Activated B cell treated with CpG ODN at 0.5 μM for 24 hours (primary cell): ENCODE measurements around the gene FOCAD. TPM values are rescaled to one million over a fixed set of nuclear protein-coding genes. Genes with fewer than 3 reads are reported as not detected.
A peak's percentile ranks its signal among the peaks of the same experiment; 100 is the strongest.

Source experiments
- ATAC-seq: fragments of 200-7000 bp; cut with Tn5 transposase; one replicate; pipeline ENCODE4 v1.10.0; 2021; ENCODE audit warnings: low read depth, mild to moderate bottlenecking, moderate library complexity
- CTCF ChIA-PET: fragments of 350-600 bp; sonication (Branson Sonifier 250); formaldehyde crosslinking; loops from one replicate; lab custom pipeline; 2021; ENCODE audit warnings: antibody characterized with exemption; lab: Charles Lee
- POLR2A ChIA-PET: fragments of 350-600 bp; sonication (Branson Sonifier 250); formaldehyde crosslinking; loops from one replicate; lab custom pipeline; 2021; ENCODE audit warnings: antibody characterized with exemption; lab: Charles Lee
- DNase-seq: peaks from one replicate; pipeline ENCODE4 v3.0.0; 2022
- H3K27ac Mint-ChIP-seq: one replicate; pipeline ENCODE4 v1.8.0; 2020; ENCODE audit warnings: mixed read lengths
- H3K27me3 Mint-ChIP-seq: one replicate; pipeline ENCODE4 v1.8.0; 2021; ENCODE audit warnings: mixed read lengths
- H3K36me3 Mint-ChIP-seq: one replicate; pipeline ENCODE4 v1.8.0; 2021; ENCODE audit warnings: low read depth, mixed read lengths
- H3K4me1 Mint-ChIP-seq: one replicate; pipeline ENCODE4 v1.8.0; 2021; ENCODE audit warnings: mixed read lengths
- H3K4me3 Mint-ChIP-seq: one replicate; pipeline ENCODE4 v1.8.0; 2020; ENCODE audit warnings: mild to moderate bottlenecking, mixed read lengths
- H3K9me3 Mint-ChIP-seq: one replicate; pipeline ENCODE4 v1.8.0; 2020; ENCODE audit warnings: mixed read lengths
- CTCF ChIP-seq: fragments of 200-600 bp; IDR thresholded peaks from one replicate; pipeline ENCODE4 v1.8.0; 2022; ENCODE audit warnings: antibody characterized with exemption, mild to moderate bottlenecking
- intact Hi-C: fragments of 100-400 bp; cut with micrococcal nuclease; formaldehyde crosslinking; loops from one replicate; pipeline ENCODE4 v1.15.1; 2024
- total RNA-seq: library from RNA; stranded (reverse); gene quantifications from 2 replicates; pipeline ENCODE4 v1.2.3, GENCODE V29; 2022

Gene FOCAD
- total RNA-seq, 1 donor from 2014 or later = 11.7 TPM

DNA sequence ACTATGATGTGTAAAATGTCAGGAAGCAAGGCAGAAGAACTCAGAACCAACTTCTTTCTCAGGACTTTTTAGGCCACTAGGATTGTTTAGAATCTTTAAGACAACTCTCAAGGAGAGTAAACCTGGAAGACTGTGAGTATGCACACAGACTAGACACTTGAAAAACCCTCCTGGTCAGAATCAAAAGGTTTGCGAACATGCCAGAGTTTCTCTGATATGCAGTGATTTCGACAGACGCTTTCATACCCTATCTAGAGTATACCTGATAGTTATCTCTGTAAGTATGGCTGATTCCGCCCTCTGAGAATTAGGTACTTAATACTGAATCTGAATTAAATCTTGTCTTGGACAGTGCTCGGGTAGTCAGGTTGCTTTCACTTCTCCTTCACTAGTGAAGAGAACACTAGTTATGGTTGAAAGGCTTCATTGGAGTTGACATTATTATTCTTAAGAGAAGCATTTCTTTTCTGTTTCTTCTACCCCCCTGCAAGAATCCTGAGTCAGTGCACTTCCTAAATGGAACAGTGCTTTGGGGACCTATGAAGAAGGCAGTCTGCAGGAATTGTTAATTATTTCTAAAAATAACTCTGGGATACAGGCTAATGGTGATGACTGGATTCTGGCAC lies 189.3 kb downstream of the FOCAD start:
- CTCF ChIA-PET = interaction anchor here (1.9 kb wide), 1 partner anchor 11 kb away, joined by 5 read pairs; no protein-coding TSS in a partner anchor
- TF ChIP-seq CTCF = no peak
- no peak overlapping the region for H3K4me3 Mint-ChIP-seq
- DNase-seq (no peak), ATAC-seq (peak; percentile 40)
- POLR2A ChIA-PET = no interaction called here
- intact Hi-C loops = no loop called here
- no peaks in the 10 kb centered on the region for H3K9me3 Mint-ChIP-seq
- peaks cover 5% of the 10 kb centered on the region for H3K36me3 Mint-ChIP-seq
- no peaks in the 10 kb centered on the region for H3K27me3 Mint-ChIP-seq
- H3K27ac Mint-ChIP-seq = no peak overlapping the region
- peaks cover 18% of the 10 kb centered on the region for H3K4me1 Mint-ChIP-seq

DNA sequence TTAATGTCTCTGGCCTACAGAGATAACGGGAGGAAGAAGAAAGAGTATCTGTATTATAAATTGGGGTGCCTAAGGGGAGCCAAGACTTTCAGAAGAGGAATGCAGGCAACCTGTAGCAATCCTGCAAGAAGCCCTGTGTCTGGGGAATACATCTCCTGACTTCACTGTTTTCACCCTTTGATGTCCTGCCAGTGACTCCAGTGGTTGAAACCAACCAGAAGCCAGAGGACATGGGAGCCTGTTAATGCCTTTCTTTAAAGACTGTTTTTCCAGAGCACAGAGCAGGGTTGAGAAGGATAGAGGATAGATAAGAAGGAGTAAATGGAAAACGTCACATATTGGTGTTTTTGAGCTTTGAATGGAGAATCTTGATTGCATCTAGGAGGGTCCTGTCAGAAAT lies 196.2 kb downstream of the FOCAD start:
- no peak for TF ChIP-seq CTCF
- Mint-ChIP-seq H3K36me3 (peaks cover 5% of the 10 kb centered on the region), H3K27ac (no peak overlapping the region), H3K9me3 (no peaks in the 10 kb centered on the region), H3K4me1 (no peaks in the 10 kb centered on the region), H3K4me3 (no peak overlapping the region), H3K27me3 (no peaks in the 10 kb centered on the region)
- intact Hi-C loops = no loop called here
- ATAC-seq = no peak
- no peak for DNase-seq
- ChIA-PET CTCF (interaction anchor here (1.3 to 7.5 kb wide), 2 partner anchors 231 to 255 kb away, joined by 3 to 79 read pairs; no protein-coding TSS in a partner anchor), POLR2A (no interaction called here)

DNA sequence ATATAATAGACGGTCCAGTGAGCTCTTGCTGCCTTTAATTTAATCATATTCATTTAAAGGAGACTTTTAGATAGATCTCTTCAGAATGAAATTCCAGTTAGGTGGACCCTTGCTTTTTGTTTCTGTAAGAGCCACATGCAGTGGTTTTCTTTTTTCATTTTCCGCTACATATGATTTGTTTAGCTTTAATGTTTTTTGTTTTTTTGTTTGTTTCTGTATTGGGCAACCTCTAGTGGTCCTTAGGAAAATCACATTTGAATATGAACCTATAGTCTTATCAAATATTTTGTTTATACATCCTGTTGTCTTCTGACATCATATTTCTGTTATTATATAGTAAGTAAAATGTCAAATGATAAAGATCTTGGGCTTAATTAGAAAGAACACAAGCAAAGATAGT lies 196.6 kb downstream of the FOCAD start:
- DNase-seq (no peak), ATAC-seq (no peak)
- intact Hi-C loops = no loop called here
- H3K4me3 Mint-ChIP-seq = no peak overlapping the region
- H3K36me3 Mint-ChIP-seq = peaks cover 5% of the 10 kb centered on the region
- CTCF ChIA-PET = interaction anchor here (1.3 to 7.5 kb wide), 2 partner anchors 230 to 256 kb away, joined by 3 to 79 read pairs; no protein-coding TSS in a partner anchor
- POLR2A ChIA-PET = no interaction called here
- no peaks in the 10 kb centered on the region for H3K4me1 Mint-ChIP-seq
- no peak for TF ChIP-seq CTCF
- H3K27ac Mint-ChIP-seq = no peak overlapping the region
- no peaks in the 10 kb centered on the region for H3K27me3 Mint-ChIP-seq
- no peaks in the 10 kb centered on the region for H3K9me3 Mint-ChIP-seq

DNA sequence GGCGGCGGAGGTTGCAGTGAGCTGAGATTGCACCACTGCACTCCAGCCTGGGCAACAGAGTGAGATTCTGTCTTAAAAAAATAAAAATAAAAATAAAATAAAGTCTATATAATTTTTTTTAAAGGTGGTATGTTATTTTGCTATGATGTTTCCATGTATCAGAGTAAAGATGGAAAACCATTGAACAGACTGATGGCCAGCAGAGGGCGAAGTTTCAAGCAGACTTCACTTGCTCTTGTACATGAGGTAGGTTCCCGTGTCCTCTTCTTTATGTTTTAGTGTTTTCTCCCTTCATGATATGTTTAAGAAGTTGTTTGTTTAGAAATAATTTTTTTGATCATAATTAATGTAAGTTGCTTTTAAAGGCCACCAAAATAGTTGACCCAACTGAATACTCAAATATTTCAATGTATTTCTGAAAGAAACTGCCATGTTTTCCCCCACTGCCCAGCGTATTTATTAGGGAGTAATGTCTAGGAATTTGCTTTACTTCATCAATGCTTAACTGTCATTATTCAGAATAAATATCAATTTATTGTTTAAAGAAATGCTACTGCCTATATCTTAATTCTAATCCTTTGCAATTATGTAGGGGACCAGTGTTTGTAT lies 201.0 kb downstream of the FOCAD start:
- Mint-ChIP-seq H3K4me1 (no peaks in the 10 kb centered on the region), H3K27me3 (no peaks in the 10 kb centered on the region), H3K27ac (no peak overlapping the region), H3K36me3 (peaks cover 8% of the 10 kb centered on the region), H3K4me3 (no peak overlapping the region), H3K9me3 (no peaks in the 10 kb centered on the region)
- intact Hi-C loops = loop anchor here (1.0 to 5.0 kb wide), 4 partner anchors 56 to 958 kb away; no protein-coding TSS in a partner anchor
- no peak for DNase-seq
- ChIA-PET POLR2A (no interaction called here), CTCF (interaction anchor here (1.0 to 7.5 kb wide), 8 partner anchors 11 to 260 kb away, joined by 4 to 79 read pairs (median 5); no protein-coding TSS in a partner anchor)
- TF ChIP-seq CTCF = no peak
- ATAC-seq = no peak

GRCh38 chr9:20898885-20899554 lies 215.0 kb downstream of the FOCAD start:
- no peaks in the 10 kb centered on the region for H3K36me3 Mint-ChIP-seq
- H3K4me1 Mint-ChIP-seq = no peaks in the 10 kb centered on the region
- no peak for DNase-seq
- intact Hi-C loops = no loop called here
- ATAC-seq = no peak
- no peak overlapping the region for H3K4me3 Mint-ChIP-seq
- TF ChIP-seq CTCF = no peak
- ChIA-PET CTCF (interaction anchor here (0.8 to 1.6 kb wide), 2 partner anchors 15 to 212 kb away, joined by 3 to 7 read pairs; no protein-coding TSS in a partner anchor), POLR2A (no interaction called here)
- H3K9me3 Mint-ChIP-seq = no peaks in the 10 kb centered on the region
- no peaks in the 10 kb centered on the region for H3K27me3 Mint-ChIP-seq
- H3K27ac Mint-ChIP-seq = no peak overlapping the region
